NCI-H69 (cell line): ENCODE data around the gene EIF4G3.
A peak's percentile ranks its signal among the peaks of the same experiment; 100 is the strongest.
"Not testable (repeated sequence)": the region's sequence is repeated elsewhere in the genome, so short reads cannot be mapped to it uniquely, and the experiment has no call there.

Experiments used
- DNase-seq: peaks from one replicate; lab custom pipeline; 2025; lab: John Stamatoyannopoulos, UW

EIF4G3 gene

GRCh38 chr1:21024918-21025317 lies 151.8 kb downstream of the EIF4G3 start:
- peak; percentile 19 for DNase-seq

- DNase-seq = not testable (repeated sequence)
Measured at GRCh38 chr1:21024136-21024896, 152.4 kb downstream of the EIF4G3 start.

GRCh38 chr1:21022279-21023040 lies 154.2 kb downstream of the EIF4G3 start:
- peak; percentile 92 for DNase-seq

- DNase-seq = no peak
Measured at GRCh38 chr1:21021311-21021710, 155.4 kb downstream of the EIF4G3 start.

GRCh38 chr1:21020151-21020550 lies 156.5 kb downstream of the EIF4G3 start:
- no peak for DNase-seq

- no peak for DNase-seq
Measured at GRCh38 chr1:21018673-21019072, 158.0 kb downstream of the EIF4G3 start.

- DNase-seq = no peak
Measured at GRCh38 chr1:21013510-21013909, 163.2 kb downstream of the EIF4G3 start.

GRCh38 chr1:21012937-21013336 lies 163.8 kb downstream of the EIF4G3 start:
- no peak for DNase-seq

GRCh38 chr1:21007876-21008275 lies 168.8 kb downstream of the EIF4G3 start:
- no peak for DNase-seq

- DNase-seq = no peak
Measured at GRCh38 chr1:21005466-21006239, 171.0 kb downstream of the EIF4G3 start.

- no peak for DNase-seq
Measured at GRCh38 chr1:21003281-21004045, 173.2 kb downstream of the EIF4G3 start.

- DNase-seq = no peak
Measured at GRCh38 chr1:21001042-21001441, 175.7 kb downstream of the EIF4G3 start.

GRCh38 chr1:21000245-21000594 lies 176.5 kb downstream of the EIF4G3 start:
- DNase-seq = no peak

- DNase-seq = peak; percentile 15
Measured at GRCh38 chr1:20999525-21000244, 177.0 kb downstream of the EIF4G3 start.

- DNase-seq = no peak
Measured at GRCh38 chr1:20998826-20999225, 177.9 kb downstream of the EIF4G3 start.

- peak; percentile 35 for DNase-seq
Measured at GRCh38 chr1:20997602-20998224, 179.0 kb downstream of the EIF4G3 start.

GRCh38 chr1:20996554-20996953 lies 180.1 kb downstream of the EIF4G3 start:
- no peak for DNase-seq

GRCh38 chr1:20993716-20994575 lies 182.8 kb downstream of the EIF4G3 start:
- DNase-seq = peak; percentile 68

GRCh38 chr1:20992322-20993056 lies 184.2 kb downstream of the EIF4G3 start:
- DNase-seq = no peak
